GM23338 (cell line): ENCODE measurements around the gene TUBB3. TPM values are rescaled to one million over a fixed set of nuclear protein-coding genes. Genes with fewer than 3 reads are reported as not detected.

Experiments
- ATAC-seq: fragments of 200-7000 bp; cut with Tn5 transposase; 3 replicates; pipeline ENCODE4 v1.9.1; 2020
- DNase-seq: peaks from one replicate; pipeline ENCODE4 v3.0.0-alpha.2; 2015; ENCODE audit warnings: low spot score
- H2AFZ ChIP-seq: fragments of 200-600 bp; sonication (generic); 2 replicates; pipeline ENCODE4 v1.8.0; 2016; ENCODE audit warnings: antibody characterized with exemption, mild to moderate bottlenecking, moderate library complexity
- H3F3A ChIP-seq: fragments of 200-600 bp; sonication (generic); replicated peaks from 2 replicates; pipeline ENCODE4 v1.8.0; 2017; ENCODE audit warnings: antibody characterized with exemption, mixed run types, low read depth
- H3K27ac ChIP-seq: fragments of 200-600 bp; sonication (generic); 2 replicates; pipeline ENCODE4 v1.6.1; 2016; ENCODE audit warnings: low read depth
- H3K27me3 ChIP-seq: fragments of 200-600 bp; sonication (generic); 2 replicates; pipeline ENCODE4 v1.8.0; 2016; ENCODE audit warnings: mild to moderate bottlenecking, mixed run types, moderate library complexity; ENCODE audit not compliant: insufficient read depth
- H3K36me3 ChIP-seq: fragments of 200-600 bp; sonication (generic); 2 replicates; pipeline ENCODE4 v1.8.0; 2016; ENCODE audit warnings: mild to moderate bottlenecking; ENCODE audit not compliant: insufficient read depth
- H3K4me1 ChIP-seq: fragments of 200-600 bp; sonication (generic); 2 replicates; pipeline ENCODE4 v1.8.0; 2016; ENCODE audit warnings: mild to moderate bottlenecking, moderate library complexity; ENCODE audit not compliant: insufficient read depth
- H3K4me2 ChIP-seq: fragments of 200-600 bp; sonication (generic); 2 replicates; pipeline ENCODE4 v1.7.1; 2017; ENCODE audit warnings: mixed run types
- H3K4me3 ChIP-seq: fragments of 200-600 bp; sonication (generic); 2 replicates; pipeline ENCODE4 v1.6.1; 2016; ENCODE audit warnings: mixed run types
- H3K79me2 ChIP-seq: fragments of 200-600 bp; sonication (generic); replicated peaks from 2 replicates; pipeline ENCODE4 v1.8.0; 2017; ENCODE audit warnings: mild to moderate bottlenecking; ENCODE audit not compliant: insufficient read depth
- H3K9me2 ChIP-seq: fragments of 200-600 bp; sonication (generic); 2 replicates; pipeline ENCODE4 v1.8.0; 2017; ENCODE audit not compliant: insufficient read depth
- H4K20me1 ChIP-seq: fragments of 200-600 bp; sonication (generic); replicated peaks from 2 replicates; pipeline ENCODE4 v1.8.0; 2017; ENCODE audit warnings: mild to moderate bottlenecking; ENCODE audit not compliant: insufficient read depth
- H3K27ac Mint-ChIP-seq: 2 replicates; pipeline ENCODE4 v1.8.0; 2020; ENCODE audit warnings: inconsistent platforms, mild to moderate bottlenecking, moderate library complexity, mixed read lengths
- H3K27me3 Mint-ChIP-seq: 3 replicates; pipeline ENCODE4 v1.8.0; 2022; ENCODE audit warnings: low read depth, mild to moderate bottlenecking, moderate library complexity, mixed read lengths, inconsistent platforms; ENCODE audit not compliant: insufficient read depth, poor library complexity
- H3K36me3 Mint-ChIP-seq: 3 replicates; pipeline ENCODE4 v1.8.0; 2021; ENCODE audit warnings: low read depth, mild to moderate bottlenecking, inconsistent platforms, moderate library complexity, mixed read lengths
- H3K4me1 Mint-ChIP-seq: 3 replicates; pipeline ENCODE4 v1.8.0; 2020; ENCODE audit warnings: mild to moderate bottlenecking, inconsistent platforms, mixed read lengths
- H3K4me3 Mint-ChIP-seq: 3 replicates; pipeline ENCODE4 v1.8.0; 2021; ENCODE audit warnings: moderate library complexity, mild to moderate bottlenecking, inconsistent platforms, mixed read lengths
- H3K9me3 Mint-ChIP-seq: 3 replicates; pipeline ENCODE4 v1.8.0; 2020; ENCODE audit warnings: moderate library complexity, mild to moderate bottlenecking, inconsistent platforms, mixed read lengths
- CREB1 ChIP-seq: fragments of 250-450 bp; sonication (Bioruptor Pico); IDR thresholded peaks from 2 replicates; pipeline ENCODE4 v1.5.0; 2020; ENCODE audit warnings: low read depth, mild to moderate bottlenecking, moderate library complexity
- CTCF ChIP-seq, 2 experiments: fragments of 200-600 bp in 1 of 2; sonication (generic) in 1 of 2; conservative IDR thresholded peaks; 2 replicates each; pipeline versions ENCODE4 v1.5.1 to v1.6.1; 2016 to 2017; ENCODE audit warnings: antibody characterized with exemption in 2 of 2, low read depth in 2 of 2, mild to moderate bottlenecking in 2 of 2, moderate library complexity in 1 of 2
- ETS1 ChIP-seq: IDR thresholded peaks from 2 replicates; pipeline ENCODE4 v1.6.1; 2016; ENCODE audit warnings: antibody characterized with exemption
- EZH2 ChIP-seq: fragments of 200-600 bp; sonication (generic); IDR thresholded peaks from one replicate; pipeline ENCODE4 v1.8.0; 2017; ENCODE audit warnings: antibody characterized with exemption, mild to moderate bottlenecking, low read depth; ENCODE audit not compliant: unreplicated experiment
- JUNB ChIP-seq: IDR thresholded peaks from one replicate; pipeline ENCODE4 v1.6.1; 2016; ENCODE audit warnings: antibody characterized with exemption; ENCODE audit not compliant: unreplicated experiment
- NANOG ChIP-seq: IDR thresholded peaks from 2 replicates; pipeline ENCODE4 v1.6.1; 2016; ENCODE audit warnings: antibody characterized with exemption, borderline replicate concordance
- POLR2AphosphoS5 ChIP-seq: IDR thresholded peaks from 2 replicates; pipeline ENCODE4 v1.6.1; 2016; ENCODE audit warnings: antibody characterized with exemption, low read depth
- REST ChIP-seq: IDR thresholded peaks from one replicate; pipeline ENCODE4 v1.6.1; 2018; ENCODE audit warnings: antibody characterized with exemption; ENCODE audit not compliant: unreplicated experiment
- STAT1 ChIP-seq: IDR thresholded peaks from one replicate; pipeline ENCODE4 v1.6.1; 2016; ENCODE audit warnings: antibody characterized with exemption; ENCODE audit not compliant: unreplicated experiment
- ZNF114 ChIP-seq: fragments of 250-450 bp; sonication (Bioruptor Pico); IDR thresholded peaks from 2 replicates; pipeline ENCODE4 v1.5.0; 2020; ENCODE audit warnings: mild to moderate bottlenecking, moderate library complexity
- ZNF331 ChIP-seq: fragments of 250-450 bp; sonication (Bioruptor Pico); IDR thresholded peaks from 2 replicates; pipeline ENCODE4 v1.5.0; 2020; ENCODE audit warnings: low read depth, mild to moderate bottlenecking, moderate library complexity
- ZNF462 ChIP-seq: fragments of 250-450 bp; sonication (Bioruptor Pico); IDR thresholded peaks from 2 replicates; pipeline ENCODE4 v1.5.0; 2020; ENCODE audit warnings: mild to moderate bottlenecking, moderate library complexity
- polyA plus RNA-seq: library from polyadenylated mRNA; unstranded; fragments of >200 nt; fragmentation: Nextera tagmentation; extraction: Ambion mirVana; gene quantifications from 2 replicates; pipeline ENCODE4 v1.2.1, GENCODE V29; 2016
- total RNA-seq: library from RNA; depleted of rRNA; stranded (reverse); fragments of >200 nt; shearing (Covaris generic); gene quantifications from 2 replicates; pipeline ENCODE4 v1.2.3, GENCODE V29; 2014

Gene TUBB3
- total and polyA plus RNA-seq, 2 experiments from 2014 or later: 149 to 443 TPM

GRCh38 chr16:89887243-89887642, 35.9 kb upstream of the TUBB3 start:
- Histone ChIP-seq H3F3A (no peaks in the 10 kb centered on the region), H3K27me3 (no peaks in the 10 kb centered on the region), H3K36me3 (peaks cover 14% of the 10 kb centered on the region), H3K9me2 (no peaks in the 10 kb centered on the region), H3K4me1 (no peaks in the 10 kb centered on the region), H2AFZ (no peak overlapping the region), H4K20me1 (no peaks in the 10 kb centered on the region; the same call in 1 of the 2 replicates), H3K4me2 (no peak overlapping the region), H3K4me3 (no peak overlapping the region), H3K27ac (no peak overlapping the region), H3K79me2 (0 out of 2 replicates have a peak, but pooled peaks cover 3% of the 10 kb centered on the region)
- Mint-ChIP-seq H3K9me3 (no peaks in the 10 kb centered on the region), H3K27me3 (peaks cover 7% of the 10 kb centered on the region), H3K4me1 (no peaks in the 10 kb centered on the region), H3K36me3 (peaks cover 55% of the 10 kb centered on the region), H3K4me3 (no peak overlapping the region), H3K27ac (no peak overlapping the region)
- TF ChIP-seq ZNF331 (no peak), JUNB (no peak), NANOG (no peak), STAT1 (no peak), EZH2 (no peak), ZNF114 (CRISPR knock-in tag) (no peak), CTCF (conservative IDR thresholded peaks at IDR 0.05; ENCODE audit: low read depth in 2 of 2) (no peak), POLR2AphosphoS5 (no peak), CREB1 (CRISPR knock-in tag) (no peak), REST (no peak), ZNF462 (CRISPR knock-in tag) (no peak), ETS1 (no peak)
- no peak for DNase-seq
- ATAC-seq: no peak
